HG03103 (cell line): ENCODE measurements around the gene COL5A1.
"Not testable (repeated sequence)": the region's sequence is repeated elsewhere in the genome, so short reads cannot be mapped to it uniquely, and the experiment has no call there.

Source experiments
- ATAC-seq: cut with Tn5 transposase; IDR thresholded peaks from one replicate; pipeline ENCODE4 v1.9.1; 2021; ENCODE audit warnings: low read depth; ENCODE audit not compliant: unreplicated experiment

COL5A1 gene

DNA sequence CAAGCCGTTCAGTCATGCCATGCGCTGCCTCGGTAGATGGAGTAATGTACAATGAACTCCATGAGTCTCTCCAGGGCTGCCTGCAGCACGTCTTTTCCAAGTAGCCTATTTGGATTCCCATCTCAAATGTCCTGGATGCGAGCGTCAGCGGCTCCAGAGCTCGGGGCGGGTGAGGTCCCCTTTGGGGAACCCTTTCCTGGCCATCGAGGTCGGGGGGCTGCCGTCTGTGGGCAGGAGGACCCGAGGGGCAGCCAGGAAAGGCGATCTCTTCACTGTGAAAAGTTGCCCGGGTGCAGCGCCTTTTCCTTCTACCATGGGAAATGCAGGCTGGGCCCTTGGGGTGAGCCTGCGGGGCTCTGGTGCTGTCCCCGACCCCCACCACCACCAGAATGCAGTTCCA lies 202.1 kb downstream of the COL5A1 start:
- ATAC-seq = no peak

DNA sequence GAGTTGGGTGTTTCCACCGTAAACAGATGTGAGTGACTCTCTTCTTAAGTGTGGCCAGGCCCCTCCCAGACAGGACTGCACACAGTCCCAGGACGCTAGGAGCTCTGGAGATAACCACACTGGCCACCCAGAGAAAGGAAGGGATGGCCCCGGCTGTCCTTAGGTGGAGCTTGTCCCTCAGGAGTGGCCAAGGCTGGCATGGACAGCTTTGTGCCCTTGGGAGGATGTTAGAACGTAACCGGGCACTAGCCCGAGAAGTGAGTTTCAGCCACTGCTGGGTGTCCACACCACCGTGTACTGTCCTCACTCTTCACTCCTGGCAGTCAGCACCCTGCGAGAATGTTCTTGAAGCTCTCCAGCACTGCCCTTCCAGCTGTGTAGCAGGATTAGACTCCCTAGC lies 203.2 kb downstream of the COL5A1 start:
- ATAC-seq = no peak

DNA sequence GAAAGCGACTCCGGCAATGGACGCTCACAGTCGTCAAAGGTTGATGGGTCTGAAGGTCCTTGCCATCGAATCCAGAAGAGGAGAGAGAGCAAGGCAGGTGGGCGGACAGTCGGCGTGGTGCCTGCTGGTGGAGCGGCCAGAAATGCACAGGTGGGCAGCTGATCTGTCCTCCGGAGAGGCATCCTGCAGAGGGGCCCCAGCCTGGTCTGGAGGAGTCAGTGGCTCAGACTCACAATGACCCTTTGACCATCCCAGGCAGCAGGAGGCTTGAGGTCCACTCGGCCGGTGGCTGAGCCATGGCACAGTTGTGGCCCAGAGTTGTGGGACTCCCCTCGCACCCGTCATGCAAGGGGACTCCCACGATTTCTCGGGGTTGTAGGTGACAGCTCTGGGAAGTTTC lies 204.6 kb downstream of the COL5A1 start:
- ATAC-seq = no peak

DNA sequence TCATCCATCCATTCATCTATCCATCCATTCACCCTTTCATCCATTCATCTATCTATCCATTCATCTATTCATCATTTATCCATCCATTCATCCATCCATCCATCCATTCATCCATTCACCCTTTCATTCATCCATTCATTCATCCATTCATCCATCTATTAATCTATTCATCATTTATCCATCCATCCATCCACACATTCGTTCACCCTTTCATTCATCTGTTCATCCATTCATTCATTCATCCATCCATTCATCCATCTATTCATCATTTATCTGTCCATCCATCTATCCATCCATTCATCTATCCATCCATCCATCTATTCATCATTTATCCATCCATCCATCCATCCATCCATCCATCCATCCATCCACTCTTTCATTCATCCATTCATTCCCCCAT lies 205.1 kb downstream of the COL5A1 start:
- no peak for ATAC-seq

DNA sequence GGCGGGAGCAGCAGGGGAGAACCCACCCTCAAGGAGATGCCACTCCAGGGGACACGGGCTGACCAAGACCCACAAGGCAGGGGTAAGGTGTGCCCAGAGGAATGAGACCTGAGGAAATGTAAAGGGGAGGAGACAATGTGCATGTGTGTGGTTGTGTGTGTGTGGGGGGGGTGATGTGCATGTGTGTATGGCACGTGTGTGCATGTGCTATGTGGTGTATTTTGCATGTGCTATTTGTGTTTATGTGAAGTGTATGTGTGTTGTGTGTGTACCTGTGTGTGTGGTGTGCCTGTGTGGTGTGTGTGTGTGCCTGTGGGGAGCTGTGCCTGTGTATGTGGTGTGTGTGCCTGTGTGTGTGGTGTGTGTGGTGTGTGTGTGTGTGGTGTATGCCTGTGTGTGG lies 205.5 kb downstream of the COL5A1 start:
- ATAC-seq = no peak

DNA sequence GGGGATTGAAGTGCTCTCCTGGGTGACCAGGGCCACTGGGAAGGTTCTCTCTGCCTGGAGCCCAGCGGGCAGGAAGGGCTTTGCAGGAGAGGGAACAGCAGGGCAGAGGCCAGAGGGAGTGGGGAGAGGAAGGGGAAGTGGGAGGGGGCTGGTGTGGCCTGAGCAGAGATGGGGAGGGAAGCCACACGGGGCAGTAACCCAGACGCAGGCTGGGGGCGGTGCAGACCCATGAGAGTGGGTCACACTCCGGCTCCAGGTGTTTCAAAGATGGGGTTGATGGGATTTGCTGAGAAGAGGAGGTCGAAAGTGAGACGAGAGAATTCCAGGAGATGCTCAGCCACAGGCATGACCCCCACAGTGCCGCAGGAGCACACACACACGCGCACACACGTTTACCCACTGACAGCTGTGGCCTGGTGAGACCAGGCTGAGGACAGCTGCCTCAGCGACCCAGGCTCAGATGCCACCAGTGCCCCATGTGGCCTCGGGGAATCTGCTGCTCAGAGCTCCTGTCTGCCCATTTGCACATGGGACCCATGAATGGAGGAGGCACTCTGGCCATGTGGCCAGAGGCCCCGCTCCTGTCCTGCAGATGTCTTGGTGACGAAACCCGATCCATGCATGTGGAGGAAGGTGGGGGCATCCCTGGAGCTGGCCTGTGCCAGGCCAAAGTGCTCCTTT lies 206.3 kb downstream of the COL5A1 start:
- ATAC-seq = no peak

DNA sequence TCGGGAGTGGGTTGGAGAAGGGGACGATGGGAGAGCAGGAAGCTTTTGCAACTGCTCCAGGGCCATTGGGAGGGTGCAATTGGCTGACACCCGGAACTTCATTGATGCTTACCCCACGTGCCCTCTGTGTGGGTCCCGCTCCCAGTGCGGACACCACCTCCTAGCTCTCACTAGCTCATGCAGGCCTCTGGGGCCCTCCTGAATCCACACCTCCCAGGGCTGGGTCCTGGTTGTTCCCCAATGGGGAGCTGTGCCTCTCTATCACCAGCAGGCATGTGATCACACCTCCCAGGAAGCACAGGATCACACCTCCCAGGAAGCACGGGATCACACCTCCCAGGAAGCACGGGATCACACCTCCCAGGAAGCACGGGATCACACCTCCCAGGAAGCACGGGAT lies 206.9 kb downstream of the COL5A1 start:
- no peak for ATAC-seq

DNA sequence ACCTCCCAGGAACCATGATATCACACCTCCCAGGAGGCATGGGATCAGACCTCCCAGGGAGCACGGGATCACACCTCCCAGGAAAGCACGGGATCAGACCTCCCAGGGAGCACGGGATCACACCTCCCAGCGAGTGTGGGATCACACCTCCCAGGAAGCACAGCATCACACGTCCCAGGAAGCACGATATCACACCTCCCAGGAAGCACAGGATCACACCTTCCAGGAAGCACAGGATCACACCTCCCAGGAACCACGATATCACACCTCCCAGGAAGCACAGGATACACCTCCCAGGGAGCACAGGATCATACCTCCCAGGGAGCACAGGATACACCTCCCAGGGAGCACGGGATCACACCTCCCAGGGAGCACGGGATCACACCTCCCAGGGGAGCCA lies 209.0 kb downstream of the COL5A1 start:
- no peak for ATAC-seq

DNA sequence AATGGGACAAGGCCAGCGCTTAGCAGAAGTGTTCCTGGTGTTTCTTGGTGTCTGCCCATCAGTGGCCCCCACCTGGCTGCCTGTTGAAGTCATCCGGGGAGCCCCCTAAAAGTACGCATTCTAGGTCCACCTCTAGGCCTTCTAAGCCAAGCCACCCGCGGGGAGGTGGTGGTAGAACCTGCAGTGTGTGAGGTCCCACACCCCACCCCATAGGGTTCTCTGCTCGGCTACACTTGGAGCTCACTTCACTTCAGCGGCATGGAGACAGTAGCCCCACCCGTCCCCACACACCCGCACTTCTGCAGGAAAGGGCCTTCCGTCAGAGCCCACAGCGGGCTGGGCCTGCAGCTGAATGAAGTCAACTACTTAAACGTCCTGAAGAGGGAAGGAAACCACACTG lies 209.4 kb downstream of the COL5A1 start:
- no peak for ATAC-seq

DNA sequence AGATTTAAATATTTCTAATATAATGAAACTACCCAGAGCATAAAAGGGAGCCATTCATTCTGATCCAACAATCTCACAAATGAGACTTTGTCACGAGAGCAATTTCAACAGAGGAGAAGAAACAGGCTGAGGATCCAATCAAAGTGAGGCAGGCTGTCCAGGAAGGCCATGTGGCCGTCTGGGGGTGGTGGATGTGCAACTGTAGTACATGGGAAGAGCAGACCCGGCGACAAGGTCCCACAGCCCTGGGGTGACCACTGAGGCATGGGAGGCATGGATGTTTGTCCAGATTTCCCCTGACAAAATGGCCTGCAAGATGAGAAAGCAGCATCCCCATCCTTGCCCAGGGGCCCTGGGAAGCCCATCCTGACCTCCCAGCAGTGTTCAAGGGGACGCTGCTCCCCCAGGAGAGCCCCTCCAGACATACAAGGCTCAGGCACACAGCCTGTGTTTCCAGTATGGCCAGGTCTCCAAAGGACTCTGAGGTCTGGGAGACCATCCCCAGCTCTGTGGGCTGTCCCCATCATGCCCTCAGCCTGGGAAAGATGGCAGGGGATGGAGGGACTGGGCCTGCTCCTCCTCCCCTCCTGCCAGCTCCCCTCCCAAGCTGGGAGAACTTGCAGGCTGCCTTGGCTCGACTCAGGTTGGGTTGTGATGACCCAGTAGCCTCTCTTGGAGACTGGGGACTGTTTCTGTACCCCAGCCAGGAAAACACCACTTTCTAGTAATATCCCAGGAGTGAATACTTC lies 211.5 kb downstream of the COL5A1 start:
- ATAC-seq = no peak

DNA sequence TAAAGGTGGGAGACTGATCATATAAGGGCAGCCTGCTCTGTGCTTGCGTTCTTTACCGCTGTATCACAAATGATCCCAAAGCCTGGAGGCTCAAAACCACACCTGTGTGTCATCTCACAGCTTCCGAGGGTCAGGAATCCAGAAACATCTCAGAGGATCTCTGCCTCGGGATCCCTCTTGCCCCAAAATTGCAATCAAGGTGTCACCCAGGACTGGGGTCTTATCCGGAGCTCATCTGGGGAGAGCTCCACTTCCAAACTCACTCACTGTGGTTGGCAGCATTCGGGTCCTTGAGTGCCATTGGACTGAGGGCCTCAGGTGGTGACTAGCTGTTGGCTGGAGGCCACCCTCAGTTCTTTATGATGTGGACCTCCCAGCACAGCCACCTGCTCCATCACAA lies 212.3 kb downstream of the COL5A1 start:
- no peak for ATAC-seq

DNA sequence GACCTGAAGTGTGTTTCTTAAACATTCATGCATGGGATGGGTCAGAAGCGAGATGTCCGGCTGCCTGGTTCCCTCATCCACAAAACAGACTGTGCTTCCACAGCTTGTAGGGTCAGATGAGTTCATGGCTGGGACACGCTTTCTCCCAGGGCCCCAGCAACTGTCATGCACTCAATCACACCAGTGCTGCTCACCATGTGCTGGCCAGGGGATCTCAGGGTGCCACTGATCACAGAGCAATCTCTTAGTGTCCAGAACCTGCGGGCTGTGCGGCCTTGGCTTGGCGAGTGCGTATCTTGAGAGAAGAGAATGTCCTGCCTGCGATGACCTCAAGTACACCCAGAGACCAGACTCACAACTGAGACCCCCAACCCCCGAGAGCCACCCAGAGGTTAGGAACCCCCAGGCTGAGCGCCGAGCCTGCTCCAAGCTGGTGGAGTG lies 213.0 kb downstream of the COL5A1 start:
- no peak for ATAC-seq

DNA sequence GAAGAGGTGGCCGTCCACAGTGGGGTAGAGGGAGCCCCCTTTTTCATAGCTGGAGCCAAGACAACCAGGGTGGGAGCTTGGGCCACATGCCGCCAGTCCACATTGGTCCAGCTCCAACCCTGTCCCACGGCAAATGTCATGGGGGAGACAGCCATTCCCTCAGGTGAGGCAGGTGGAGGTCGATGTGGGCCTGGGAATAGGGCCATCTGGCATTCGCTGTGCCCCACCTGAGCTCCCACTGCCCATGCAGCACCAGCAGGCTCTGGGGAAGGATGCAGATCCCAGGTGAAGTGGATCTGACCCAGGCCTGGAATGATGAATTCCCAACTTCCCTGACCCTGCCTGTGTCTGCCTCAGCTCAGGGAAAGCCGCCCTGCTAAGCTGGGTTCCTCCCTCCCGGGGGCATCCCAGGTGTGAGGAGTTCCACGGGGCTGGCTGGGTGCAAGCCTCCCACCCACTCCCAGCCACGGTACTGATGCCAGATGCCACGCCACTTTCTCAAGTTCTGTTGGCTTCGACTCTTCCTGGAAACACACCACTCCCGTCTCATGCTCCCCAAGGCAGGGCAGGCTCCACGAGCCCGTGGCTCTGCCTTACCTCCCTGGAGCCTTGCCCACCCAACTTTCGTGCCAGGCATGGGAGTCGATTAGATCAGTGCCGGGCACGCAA lies 213.8 kb downstream of the COL5A1 start:
- no peak for ATAC-seq

DNA sequence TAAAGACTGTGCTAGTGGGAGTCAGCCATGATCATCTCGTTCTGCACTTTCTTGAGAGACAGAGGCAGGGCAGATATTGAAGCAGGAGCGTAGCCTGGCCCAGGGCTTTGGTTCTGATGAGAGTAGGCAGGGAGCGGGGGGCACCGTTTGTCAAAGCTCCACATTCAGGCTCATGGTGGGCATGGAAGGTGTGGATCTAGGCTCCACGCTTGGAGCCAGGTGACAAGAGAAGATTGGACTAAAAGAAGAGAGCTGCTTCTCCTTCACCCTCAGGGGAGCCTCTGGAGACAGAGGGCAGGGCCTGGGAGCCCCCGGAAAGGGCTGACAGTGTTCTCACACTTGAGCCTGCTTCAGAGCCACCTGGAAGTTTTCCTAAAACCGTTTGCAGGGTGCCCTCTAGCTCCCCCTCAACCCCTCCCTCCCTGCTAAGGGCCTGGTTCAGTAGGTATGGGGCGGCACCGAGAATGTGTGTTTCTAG lies 214.3 kb downstream of the COL5A1 start:
- no peak for ATAC-seq

DNA sequence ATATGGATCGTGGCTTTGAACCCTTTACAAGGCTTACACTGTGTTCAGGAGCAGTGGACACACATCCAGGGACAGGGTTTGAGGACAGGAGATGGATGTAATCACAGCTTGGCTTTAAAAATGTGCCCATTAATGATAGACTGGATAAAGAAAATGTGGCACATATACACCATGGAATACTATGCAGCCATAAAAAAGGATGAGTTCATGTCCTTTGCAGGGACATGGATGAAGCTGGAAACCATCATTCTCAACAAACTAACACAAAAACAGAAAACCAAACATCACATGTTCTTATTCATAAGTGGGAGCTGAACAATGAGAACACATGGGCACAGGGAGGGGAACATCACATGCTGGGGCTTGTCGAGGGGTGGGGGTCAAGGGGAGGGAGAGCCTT lies 215.8 kb downstream of the COL5A1 start:
- not testable (repeated sequence) for ATAC-seq

DNA sequence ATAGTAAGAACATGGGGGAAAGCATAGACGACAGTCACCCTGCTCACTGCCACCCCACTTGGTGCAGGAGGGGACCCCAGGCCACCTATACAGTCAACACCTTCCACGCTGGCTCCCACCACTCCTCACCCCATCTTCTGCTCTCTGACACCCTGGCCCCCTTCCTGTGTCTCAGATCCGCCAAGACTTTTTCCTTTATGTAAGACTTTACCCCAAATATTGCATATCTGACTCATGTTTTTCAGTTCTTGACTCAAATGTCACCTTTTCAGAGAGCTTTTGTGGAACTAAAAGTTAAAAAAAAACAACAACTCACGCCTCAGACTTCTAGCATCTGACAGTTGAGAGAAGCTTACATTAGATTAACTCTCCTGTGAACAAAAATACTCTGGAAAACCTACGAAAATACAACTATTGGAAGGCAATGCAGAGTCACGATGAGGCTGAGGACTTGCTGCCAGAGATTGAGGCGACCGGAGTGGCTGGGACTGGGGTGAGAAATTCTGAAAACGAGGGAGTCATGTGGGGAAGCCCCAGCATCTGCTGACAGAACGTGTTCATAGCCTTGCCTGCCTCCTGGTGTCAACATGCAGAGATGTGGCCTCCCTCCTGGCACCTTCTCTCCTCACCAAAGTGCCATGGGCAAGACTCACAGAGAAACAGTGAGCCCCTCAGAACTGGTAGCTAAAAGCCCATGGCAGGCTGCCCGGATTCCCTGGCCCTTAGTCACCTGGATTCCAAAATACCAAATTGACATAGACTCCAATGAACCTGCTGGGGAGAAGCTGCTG lies 216.6 kb downstream of the COL5A1 start:
- ATAC-seq = peak; percentile 68

DNA sequence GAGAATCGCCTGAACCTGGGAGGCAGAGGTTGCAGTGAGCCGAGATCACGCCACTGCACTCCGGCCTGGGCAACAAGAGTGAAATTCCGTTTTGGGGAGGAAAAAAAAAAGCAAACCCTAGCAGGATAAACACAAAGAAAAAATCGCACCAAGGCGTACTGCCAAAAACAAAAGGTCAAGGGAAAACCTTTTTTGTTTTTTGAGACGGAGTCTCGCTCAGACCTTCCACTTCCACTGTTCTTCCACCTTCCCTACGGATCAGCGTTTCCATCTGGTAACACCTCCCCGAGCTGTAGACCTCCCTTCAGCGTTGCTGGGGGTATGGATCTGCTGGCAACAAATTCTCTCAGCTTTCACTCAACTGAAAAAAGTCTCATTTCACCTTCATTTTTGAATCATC lies 218.9 kb downstream of the COL5A1 start:
- ATAC-seq = no peak

DNA sequence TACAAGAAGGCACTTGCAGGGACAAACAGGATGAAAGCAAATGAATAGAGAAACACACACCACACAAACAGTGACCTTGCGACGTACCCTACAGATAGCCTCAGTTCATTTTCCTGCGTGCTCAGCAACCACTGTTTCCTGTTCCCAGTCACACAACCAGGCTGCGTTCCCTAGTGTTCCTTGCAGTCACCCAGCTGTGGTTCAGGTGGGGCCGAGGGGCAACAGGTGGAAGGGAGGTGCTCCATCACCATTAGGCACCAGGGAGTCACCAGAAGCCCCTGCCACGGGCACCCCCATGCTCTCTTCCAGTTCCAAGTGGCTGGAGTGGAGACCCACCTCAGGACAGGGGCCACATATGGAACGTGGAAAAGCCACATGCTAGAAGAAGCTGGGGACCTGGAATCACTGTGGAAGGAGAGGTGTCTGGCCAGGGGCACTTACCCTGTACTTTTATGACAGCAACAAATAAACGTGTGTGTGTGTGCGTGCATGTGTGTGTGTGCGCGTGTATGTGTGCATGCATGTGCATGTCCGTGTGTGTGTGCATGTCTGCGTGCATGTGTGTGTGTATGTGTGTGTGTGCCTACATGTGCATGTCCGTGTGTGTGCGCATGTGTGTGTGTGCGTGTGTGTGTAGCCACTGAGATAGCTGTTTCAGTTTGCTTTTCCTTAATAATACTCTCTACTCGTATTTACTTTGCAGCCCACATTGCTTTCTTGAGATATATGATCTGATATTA lies 220.2 kb downstream of the COL5A1 start:
- no peak for ATAC-seq

DNA sequence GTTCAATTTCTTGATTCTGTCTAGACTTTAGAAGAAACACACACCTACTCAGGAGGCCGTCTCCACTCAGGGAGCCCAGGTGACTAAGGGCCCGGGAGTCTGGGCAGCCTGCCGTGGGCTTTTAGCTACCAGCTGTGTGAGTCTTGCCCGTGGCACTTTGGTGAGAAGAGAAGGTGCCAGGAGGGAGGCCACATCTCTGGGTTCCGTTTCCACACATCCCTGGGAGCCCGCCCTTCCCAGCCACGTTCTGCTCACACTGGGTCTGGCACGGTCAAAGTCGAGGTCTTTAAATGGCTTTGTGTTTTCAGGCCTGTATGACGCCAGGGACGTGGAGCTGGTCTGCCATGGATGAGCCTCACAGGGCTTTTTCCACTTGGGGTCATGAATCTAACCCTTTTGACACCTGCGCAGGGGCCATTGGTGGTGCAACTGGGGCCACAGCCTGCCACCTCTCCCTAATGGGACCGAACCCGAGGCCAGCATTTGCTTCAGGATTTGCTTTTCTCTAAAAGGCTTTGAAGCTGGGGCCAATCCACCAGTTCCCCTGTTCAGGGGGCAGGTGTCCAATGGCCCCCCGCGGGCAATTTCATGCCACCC lies 221.8 kb downstream of the COL5A1 start:
- ATAC-seq = no peak
